ENCODE data around the gene ELAVL1.
"Not testable (repeated sequence)": the region's sequence is repeated elsewhere in the genome, so short reads cannot be mapped to it uniquely, and the experiment has no call there.

The ELAVL1 gene

DNA sequence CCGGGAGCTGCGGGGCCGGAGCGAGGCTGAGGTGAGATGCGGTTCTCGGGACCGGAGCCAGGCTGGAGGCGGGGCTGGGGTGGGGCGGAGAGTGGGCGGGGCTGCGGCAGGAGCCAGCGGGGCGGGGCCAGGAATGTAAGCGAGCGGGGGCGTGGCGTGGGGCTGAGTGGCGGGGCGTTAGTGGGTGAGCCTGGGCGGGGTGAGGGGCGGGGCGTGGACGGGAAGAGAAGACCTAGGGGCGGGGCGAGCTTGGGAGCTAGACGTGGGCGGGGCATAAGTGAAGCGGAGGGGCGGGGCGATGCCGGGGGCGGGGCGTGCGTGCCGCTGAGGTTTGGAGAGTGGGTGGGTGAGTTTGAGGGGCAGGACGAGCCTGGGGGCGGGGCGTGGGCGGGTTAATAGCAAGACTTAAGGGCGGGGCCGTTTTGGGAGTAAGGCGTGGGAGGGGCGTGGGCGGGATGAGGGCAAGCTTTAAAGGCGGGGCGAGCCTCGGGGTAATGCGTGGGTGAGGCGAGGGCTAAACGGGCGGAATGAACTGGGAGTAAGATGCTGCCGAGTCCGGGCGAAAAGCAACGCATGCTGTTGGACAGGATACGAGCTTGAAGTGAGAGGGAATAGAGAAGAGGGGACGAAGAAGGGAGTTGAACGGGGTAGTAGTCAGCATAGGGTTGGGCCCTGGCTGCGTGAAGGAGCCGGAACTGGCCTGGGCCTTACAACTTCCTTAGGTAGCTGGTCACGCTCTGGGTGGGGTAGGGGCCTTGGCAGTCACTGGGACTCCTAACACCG lies 84.7 kb downstream of the ELAVL1 start:
- DNase-seq: peak; percentile 82

DNA sequence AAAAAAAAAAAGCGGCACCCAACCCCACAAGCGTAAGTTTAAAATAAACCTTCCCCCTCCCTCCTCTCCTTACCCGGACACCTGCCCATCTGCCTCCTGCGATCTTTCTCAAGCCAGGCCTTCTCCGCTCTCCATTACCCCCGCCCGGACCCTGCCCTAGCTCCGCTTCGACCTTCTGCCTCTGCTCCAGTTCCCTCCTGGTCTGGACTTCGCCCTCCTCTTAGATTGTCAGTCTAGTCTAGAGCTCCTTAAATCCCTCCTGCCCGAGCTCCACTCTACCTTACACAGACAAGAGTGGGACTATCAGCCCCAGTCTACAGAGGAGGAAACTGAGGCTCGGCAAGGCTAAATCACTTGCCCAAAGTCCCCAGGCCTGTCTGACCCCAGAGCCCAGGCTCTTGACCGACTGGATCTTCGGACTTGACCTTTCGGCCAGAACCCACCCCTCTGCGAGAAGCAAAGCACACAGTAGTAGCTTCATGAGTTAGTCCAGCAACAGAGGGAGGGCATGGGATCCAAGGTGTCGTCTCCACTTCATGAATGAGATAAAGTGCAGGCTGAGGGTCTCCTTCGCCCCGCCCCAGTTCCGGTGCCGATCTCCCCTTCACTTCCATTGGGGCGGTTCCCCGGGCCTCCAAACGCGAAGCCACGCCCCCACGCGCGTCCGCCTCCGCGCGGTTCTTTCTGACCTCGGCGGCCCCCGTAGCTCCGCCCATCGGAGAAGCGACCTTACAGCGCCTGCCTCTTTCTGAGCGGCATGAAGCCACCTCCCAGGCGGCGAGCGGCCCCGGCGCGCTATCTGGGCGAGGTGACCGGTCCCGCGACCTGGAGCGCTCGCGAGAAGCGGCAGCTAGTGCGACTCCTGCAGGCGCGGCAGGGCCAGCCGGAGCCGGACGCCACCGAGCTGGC lies 85.6 kb downstream of the ELAVL1 start, which contains the start of gene SNAPC2:
Gene SNAPC2 (plus strand): TSS at position 729 of the 909 bp plus-strand sequence. CDS start 29 bp downstream, at position 758.
- DNase-seq: peak; percentile 82

DNA sequence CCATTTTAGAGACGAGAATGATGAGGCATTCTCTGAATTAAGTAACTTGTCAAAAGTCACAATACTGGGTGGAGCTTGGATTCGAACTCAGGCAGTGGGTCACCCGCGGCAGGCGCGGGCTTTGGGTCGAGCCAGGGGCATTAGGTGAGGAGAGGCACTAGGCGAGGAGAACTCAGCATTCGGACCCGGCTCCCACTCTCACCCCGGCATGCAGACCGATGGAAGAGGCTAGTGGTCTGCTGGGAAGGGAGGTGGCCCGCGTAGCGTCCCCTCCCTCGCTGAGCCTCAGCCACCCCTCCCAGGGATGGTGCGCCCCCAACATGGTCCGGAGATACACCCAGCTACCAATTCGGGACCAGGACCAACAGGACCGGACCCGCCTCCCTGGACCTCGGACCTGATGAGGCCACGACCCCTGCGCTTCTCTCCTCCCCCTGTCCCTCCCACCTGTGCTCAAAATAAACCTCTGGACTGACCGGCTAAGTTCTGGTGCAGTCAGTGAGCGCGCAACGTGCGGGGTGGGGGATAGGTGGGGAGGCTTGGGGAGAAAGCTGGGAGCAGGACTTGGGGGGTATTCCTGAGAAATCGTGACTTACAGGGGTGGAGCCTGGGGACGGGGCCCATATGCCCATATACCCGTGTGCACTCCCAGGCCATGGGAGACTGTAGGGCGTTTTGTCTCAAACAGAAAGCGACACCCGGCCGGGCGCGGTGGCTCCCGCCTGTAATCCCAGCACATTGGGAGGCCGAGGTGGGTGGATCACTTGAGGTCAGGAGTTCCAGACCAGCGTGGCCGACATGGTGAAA lies 86.6 kb downstream of the ELAVL1 start:
- DNase-seq: no peak

DNA sequence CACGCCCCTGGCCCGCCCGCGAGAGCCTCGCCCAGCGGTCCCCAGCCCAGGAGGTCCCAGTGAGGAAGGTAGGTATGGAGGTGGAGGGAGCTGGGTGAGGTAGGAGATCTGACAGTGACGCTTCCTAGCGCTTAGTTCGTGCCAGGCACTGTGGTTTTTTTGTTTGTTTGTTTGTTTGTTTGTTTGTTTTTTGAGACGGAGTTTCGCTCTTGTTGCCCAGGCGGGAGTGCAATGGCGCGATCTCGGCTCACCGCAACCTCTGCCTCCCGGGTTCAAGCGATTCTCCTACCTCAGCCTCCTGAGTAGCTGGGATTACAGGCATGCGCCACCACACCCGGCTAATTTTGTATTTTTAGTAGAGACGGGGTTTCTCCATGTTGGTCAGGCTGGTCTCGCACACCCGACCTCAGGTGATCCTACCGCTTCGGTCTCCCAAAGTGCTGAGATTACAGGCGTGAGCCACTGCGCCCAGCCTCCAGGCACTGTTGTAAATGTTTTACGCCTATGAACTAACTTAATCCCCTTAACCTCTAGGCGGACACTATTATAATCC lies 87.3 kb downstream of the ELAVL1 start:
- DNase-seq: not testable (repeated sequence)

DNA sequence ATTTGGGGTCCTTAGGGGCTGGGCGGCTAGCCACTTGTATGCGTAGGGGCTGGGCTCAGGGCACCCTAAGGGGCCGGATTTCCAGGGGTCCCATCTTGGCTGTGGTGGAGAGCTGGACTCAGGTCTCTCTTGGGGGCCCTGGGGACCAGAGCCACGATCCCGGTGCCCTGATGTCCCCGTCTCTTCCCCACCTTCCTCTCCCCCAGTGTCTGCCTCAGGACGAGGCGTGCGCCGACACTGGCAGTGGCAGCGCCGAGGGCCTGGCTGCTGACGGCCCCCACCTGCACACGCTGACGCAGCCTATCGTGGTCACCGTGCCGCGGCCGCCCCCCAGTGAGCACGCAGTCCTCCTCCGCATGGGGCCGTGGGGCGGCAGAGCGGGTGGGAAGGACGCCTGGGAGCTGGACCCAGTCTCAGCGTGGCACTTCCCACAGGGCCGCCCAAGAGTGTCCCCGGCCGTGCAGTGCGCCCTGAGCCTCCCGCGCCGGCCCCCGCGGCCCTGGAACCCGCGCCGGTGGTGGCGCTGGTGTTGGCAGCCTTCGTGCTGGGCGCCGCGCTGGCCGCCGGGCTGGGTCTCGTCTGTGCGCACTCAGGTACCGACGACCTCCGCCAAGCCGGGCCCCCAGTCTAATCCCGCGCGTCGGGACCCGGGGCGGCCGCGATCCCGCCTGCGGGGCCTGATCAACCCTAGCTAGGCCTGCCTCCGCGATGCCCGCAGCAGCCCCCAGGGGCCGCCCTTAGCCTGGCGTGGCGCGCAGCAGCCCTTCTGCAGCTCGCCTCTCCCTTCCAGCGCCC lies 88.0 kb downstream of the ELAVL1 start:
- DNase-seq: no peak

DNA sequence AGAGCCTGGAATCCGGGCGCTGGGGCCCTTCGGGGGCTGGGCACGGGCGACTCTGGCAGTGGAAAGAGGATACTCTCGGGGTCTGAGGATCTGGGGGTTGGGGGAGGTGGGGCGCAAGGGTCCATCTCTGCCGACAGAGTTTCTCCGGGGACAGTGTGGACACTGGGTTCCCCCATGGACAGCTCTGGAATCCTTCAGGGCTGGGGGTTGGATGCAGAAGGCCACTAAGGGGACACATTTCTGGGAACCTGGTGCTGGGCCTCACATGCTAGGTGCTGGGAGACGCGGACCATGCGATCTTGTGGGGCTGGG lies 88.5 kb downstream of the ELAVL1 start:
- no peak for DNase-seq

DNA sequence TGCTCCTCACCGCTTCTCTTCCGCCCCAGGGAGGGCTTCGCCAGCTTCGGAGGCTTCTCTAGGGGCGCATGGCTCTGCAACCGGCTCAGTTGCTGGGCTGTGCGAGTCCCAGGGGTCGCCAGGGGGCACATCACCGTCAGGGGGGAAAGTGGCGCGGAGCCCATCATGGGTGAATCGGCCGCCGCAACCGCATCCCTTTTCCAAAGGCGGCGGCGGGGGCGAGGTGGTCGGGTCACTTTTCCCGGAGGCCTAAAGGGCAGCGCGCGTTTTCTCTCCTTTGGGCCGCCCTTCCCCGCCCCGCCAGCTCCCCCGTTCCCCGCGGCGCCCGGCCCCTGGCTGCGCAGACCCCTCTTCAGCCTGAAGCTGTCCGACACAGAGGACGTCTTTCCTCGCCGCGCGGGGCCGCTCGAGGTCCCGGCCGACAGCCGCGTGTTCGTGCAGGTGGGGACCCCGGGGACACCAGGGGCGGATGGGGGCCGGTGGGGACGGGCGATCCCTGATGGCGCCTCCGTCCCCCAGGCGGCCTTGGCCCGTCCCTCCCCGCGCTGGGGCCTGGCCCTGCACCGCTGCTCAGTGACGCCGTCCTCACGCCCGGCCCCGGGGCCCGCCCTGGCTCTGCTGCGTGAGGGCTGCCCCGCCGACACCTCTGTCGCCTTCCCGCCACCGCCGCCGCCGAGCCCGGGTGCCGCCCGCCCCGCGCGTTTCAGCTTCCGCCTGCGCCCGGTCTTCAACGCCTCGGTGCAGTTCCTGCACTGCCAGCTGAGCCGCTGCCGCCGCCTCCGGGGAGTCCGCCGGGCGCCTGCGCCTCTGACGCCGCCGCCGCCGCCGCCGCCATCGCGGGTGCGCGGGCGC lies 89.1 kb downstream of the ELAVL1 start:
- DNase-seq: no peak

DNA sequence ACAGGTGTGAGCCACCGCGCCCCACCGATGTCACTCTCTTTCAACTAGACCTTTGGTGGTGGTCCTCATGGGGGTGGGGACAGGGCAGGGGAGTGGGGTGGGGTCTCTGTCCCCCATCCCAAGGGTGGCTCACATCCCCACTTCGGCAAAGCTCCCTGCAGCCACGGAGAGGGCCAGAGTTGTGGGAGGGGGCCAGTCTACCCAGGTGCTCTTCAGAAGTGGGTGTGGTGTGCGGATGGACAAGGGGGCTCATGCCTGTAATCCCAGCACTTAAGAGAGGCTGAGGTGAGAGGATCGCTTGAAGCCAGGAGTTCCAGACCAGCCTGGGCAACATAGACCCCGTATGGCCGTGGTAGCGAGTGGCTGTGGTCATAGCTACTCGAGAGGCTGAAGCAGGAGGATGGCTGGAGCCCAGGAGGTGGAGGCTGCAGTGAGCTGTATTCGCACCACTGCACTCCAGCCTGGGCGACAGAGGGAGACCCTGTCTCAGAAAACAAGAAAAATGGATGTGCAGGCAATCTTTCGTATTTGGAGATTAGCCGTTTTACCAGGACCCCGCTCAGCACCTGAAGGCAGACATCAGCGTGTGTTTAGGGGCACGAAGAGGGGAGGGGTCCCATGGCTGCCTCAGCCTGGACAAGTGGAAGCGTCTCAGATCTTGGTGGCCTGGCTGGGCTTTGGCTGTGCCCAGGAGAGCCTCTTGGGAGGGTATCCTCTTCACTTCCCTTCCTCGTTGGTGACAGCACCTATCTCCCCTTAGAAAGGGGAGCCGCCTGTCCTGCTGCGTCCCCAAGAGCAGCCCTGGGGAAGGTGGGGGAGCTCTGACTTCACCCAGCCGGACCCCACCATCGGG lies 90.0 kb downstream of the ELAVL1 start:
- no peak for DNase-seq

DNA sequence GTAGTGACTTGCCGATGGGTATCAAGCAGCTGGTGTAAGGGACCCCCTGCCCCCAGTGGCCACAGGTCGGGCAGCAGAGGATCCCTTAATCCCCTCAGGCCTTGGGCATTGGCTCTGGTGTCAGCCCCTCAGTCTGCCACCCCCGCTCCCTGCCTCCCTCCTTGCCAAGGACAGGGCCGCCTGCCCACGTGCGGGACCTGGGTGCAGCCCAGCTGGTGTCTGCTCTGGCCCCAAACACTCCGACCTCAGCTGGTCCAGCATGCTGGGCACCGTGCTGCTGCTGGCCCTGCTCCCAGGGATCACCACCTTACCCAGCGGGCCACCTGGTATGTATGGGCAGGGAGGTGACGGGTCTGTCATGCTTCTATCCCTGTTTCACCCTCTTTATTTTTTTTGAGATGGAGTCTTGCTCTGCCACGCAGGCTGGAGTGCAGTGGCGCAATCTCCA lies 90.8 kb downstream of the ELAVL1 start, which contains the start of gene TGFBR3L:
Gene TGFBR3L (plus strand): TSS at position 233 of the 448 bp plus-strand sequence.
- DNase-seq: no peak

DNA sequence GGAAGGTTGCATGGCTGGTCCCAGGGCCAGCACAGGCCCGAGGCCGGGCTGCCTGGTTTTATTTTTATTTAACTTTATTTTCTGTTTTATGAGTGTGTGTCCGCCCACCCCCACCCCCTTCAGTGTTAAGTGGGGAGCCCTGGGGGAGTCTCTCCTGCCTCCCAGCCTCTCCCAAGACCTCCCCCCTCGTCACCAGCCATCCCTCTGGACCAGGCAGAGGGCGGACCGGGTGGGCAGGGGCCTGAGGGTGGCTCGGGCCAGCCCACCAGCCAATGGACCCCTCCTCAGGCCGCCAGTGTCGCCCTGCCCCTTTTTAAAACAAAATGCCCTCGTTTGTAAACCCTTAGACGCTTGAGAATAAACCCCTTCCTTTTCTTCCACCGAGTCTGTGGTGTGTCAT lies 91.3 kb downstream of the ELAVL1 start:
- DNase-seq: no peak

DNA sequence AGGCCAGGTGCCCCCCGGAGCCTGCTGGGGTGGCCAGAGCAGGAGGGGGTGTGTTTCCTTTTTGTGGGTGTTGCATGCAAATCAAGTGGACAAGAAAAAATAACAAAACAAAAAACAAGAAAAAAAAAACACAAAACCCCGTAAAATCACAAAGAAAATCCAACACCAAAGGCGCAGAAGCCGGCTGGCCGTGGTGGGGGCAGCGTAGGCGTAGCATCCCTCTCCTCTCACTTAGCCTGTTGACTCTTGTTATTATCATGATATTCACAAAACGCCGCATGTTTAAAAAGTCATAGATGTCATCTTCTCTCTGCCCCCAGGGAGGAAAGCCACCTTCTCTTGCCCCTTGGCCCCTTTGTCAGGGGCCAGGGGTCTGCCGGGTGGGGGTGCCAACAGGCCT lies 91.8 kb downstream of the ELAVL1 start:
- no peak for DNase-seq

DNA sequence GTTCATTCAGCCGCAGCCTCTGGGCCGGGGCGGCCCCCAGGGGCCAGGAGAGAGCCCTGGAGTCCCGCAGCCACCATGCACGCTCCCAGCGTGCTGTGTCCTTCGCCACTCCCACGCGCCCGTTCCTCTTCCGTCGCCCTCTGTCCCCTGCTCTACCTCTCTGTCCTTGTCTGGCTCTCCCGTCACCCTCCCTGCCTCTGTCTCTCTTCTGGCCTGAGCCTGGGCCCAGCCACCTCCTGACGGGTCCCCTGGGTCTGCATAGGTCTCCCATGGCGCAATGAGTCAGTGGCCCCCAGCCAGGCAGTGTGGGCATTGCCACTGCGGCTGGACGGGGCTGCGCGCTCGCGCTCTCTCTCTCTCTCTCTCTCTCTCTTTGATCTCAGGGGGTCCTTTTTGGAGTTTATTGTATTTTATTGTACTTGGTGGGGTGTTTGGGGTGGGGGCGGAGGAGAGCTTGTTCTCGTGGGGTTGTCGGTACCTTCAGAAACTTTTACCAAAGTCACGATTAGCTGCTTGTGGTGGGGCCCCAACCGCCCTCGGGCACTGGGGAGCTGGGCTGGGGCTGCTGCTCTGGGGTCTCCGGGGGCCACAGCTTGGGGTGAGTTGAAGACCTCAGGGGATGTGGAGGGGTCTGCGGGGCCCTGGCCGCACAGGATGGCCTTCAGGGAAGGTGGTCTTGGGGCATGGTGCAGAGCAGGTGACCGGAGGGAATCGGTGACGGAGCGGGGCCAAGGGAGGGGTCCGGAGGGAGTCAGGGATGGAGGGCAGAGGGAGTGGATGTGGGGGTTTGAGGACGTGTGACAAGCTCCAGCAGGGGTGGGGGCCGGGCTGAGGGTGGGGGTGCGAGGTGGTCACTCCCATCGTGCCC lies 92.5 kb downstream of the ELAVL1 start:
- no peak for DNase-seq

DNA sequence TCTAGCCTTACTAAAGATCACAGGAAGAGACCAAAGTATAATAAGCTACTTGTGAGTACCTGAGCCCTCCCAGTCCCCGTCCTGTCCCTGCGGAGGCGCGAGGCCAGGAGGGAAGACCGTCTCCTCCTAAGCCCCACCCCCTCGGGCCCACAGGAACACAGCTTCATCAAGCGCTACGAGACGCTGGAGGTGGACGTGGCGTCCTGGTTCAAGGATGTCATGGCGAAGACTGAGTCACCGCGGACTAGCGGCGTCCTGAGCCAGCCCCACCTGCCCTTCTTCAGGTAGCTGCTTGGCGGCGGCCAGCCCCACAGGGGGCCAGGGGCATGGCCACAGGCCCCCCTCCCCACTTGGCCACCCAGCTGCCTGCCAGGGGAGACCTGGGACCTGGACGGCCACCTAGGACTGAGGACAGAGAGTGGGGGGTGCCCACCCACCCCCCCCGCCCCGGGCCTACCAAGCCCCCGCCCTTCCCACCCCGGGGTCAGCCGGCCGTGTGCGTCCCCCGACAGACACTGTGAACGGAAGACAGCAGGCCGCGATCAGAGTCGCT lies 93.2 kb downstream of the ELAVL1 start:
- DNase-seq: no peak

DNA sequence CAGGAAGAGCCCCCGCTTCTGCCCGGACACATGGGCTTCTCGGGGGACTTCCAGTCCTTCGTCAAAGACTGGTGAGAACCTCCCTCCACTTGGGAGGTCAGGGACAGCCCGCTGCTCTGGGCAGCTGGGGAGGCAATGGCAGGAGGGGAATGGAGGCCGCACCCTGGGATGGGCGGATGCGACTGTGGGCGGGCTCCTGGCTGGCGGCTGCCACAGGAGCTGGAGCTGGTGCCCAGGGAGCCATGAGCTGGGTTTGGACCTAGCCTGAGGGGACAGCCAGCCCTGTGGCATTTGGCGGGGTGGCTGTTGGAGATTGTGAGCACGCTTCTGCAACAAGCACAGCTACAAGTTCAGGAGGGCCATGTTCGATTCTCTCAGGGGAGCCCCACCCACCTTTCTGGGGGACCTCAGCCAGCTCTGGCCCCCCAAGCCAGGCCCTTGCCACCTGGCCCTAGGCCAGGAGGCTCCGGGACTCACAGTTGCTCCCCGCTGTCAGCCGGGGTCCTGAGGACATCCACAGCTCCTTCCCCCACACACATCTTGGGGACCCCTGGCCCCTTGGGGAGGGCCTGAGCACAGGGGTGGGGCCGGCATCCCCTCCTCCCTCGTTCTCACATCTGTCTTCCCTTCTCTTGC lies 93.8 kb downstream of the ELAVL1 start:
- no peak for DNase-seq

DNA sequence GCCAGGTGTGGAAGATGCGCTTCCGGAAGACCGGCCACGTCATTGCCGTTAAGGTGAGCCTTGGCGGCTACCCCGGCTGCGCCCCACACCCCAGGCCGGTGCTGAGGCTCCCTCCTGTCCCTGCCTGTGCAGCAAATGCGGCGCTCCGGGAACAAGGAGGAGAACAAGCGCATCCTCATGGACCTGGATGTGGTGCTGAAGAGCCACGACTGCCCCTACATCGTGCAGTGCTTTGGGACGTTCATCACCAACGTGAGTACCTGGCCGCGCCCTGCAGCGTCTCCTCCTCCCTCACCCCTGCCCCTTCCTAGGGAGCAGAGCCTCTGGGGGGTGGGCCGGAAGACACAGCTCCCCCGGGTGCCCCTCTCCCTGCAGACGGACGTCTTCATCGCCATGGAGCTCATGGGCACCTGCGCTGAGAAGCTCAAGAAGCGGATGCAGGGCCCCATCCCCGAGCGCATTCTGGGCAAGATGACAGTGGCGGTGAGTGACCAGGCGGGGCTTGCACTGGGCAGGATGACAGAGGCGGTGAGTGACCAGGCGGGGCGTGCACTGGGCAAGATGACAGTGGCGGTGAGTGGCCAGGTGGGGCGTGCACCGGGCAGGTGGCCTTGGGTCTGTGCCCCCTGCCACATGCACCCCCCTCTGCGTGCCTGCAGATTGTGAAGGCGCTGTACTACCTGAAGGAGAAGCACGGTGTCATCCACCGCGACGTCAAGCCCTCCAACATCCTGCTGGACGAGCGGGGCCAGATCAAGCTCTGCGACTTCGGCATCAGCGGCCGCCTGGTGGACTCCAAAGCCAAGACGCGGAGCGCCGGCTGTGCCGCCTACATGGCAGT lies 94.9 kb downstream of the ELAVL1 start:
- DNase-seq: no peak

DNA sequence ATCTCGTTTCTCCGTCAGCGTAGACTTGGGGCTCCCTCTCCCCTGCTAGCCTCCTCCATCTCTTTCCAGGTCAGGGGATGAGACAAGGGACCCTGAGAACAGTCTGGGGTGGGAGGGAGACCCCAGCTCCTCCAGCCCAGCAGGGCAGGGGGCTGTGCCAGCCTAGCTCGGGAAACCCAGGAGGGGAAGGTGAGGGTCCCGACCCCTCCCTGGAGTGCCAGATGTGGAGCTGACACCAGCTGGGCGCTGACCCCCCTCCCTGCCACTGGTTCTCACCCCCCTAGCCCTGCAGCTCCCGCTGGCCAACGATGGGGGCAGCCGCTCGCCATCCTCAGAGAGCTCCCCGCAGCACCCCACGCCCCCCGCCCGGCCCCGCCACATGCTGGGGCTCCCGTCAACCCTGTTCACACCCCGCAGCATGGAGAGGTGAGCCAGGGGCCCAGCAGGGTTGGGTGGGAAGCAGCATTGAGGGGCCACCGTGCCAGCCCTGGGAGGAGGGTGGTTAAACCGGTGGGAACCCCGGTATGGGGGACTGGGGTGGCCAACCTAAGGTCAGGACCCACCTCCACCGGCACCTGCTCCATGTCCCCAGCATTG lies 95.9 kb downstream of the ELAVL1 start:
- DNase-seq: no peak

All from DMS 273 treated with DMSO at 0.1 percent for 48 hours (cell line).